H9 (cell line): ENCODE data around the gene TEX35. TPM values are rescaled to one million over a fixed set of nuclear protein-coding genes. Genes with fewer than 3 reads are reported as not detected.

Experiments used
- DNase-seq: peaks from one replicate; pipeline ENCODE4 v3.0.0-alpha.2; 2017
- H2AFZ ChIP-seq: one replicate; pipeline ENCODE4 v1.6.1; 2013; ENCODE audit warnings: mild to moderate bottlenecking, low read length, control low read depth, moderate library complexity
- H2AK5ac ChIP-seq: 2 replicates; pipeline ENCODE4 v1.6.1; 2013; ENCODE audit warnings: low read length, control low read depth, mixed read lengths; ENCODE audit not compliant: insufficient read length
- H2BK120ac ChIP-seq: one replicate; pipeline ENCODE4 v1.6.1; 2013; ENCODE audit warnings: low read depth, mild to moderate bottlenecking, low read length, control low read depth, inconsistent platforms; ENCODE audit not compliant: poor library complexity, severe bottlenecking
- H2BK12ac ChIP-seq: 2 replicates; pipeline ENCODE4 v1.6.1; 2013; ENCODE audit warnings: low read length, control low read depth, mixed read lengths, low read depth; ENCODE audit not compliant: insufficient read length
- H2BK15ac ChIP-seq: 2 replicates; pipeline ENCODE4 v1.6.1; 2013; ENCODE audit warnings: low read depth, low read length, control low read depth
- H2BK20ac ChIP-seq: one replicate; pipeline ENCODE4 v1.6.1; 2013; ENCODE audit warnings: low read depth, mild to moderate bottlenecking, low read length, control low read depth, inconsistent platforms; ENCODE audit not compliant: poor library complexity, severe bottlenecking
- H2BK5ac ChIP-seq: 2 replicates; pipeline ENCODE4 v1.6.1; 2013; ENCODE audit warnings: low read length, control low read depth, mixed read lengths; ENCODE audit not compliant: insufficient read length
- H3K14ac ChIP-seq: 2 replicates; pipeline ENCODE4 v1.6.1; 2013; ENCODE audit warnings: low read length, control low read depth; ENCODE audit not compliant: insufficient read depth
- H3K18ac ChIP-seq: 2 replicates; pipeline ENCODE4 v1.6.1; 2013; ENCODE audit warnings: low read depth, mild to moderate bottlenecking, mixed read lengths, low read length, control low read depth; ENCODE audit not compliant: insufficient read length
- H3K23ac ChIP-seq: 2 replicates; pipeline ENCODE4 v1.6.1; 2013; ENCODE audit warnings: low read length, control low read depth, mixed read lengths, low read depth; ENCODE audit not compliant: insufficient read length
- H3K23me2 ChIP-seq: 2 replicates; pipeline ENCODE4 v1.6.1; 2013; ENCODE audit warnings: low read depth, mild to moderate bottlenecking, mixed read lengths, low read length, control low read depth; ENCODE audit not compliant: insufficient read length, poor library complexity, severe bottlenecking
- H3K27ac ChIP-seq: 2 replicates; pipeline ENCODE4 v1.5.1; 2013; ENCODE audit warnings: low read length, control low read depth, mixed read lengths, low read depth; ENCODE audit not compliant: insufficient read length
- H3K27me3 ChIP-seq: 2 replicates; pipeline ENCODE4 v1.6.1; 2013; ENCODE audit warnings: low read length, control low read depth, inconsistent platforms; ENCODE audit not compliant: insufficient read depth
- H3K4ac ChIP-seq: 2 replicates; pipeline ENCODE4 v1.6.1; 2013; ENCODE audit warnings: low read depth, mild to moderate bottlenecking, control low read depth, inconsistent platforms, low read length, moderate library complexity
- H3K4me1 ChIP-seq: 2 replicates; pipeline ENCODE4 v1.6.1; 2013; ENCODE audit warnings: low read length, control low read depth, inconsistent platforms; ENCODE audit not compliant: insufficient read depth
- H3K4me2 ChIP-seq: 2 replicates; pipeline ENCODE4 v1.6.1; 2013; ENCODE audit warnings: low read length, control low read depth, mixed read lengths; ENCODE audit not compliant: insufficient read length, insufficient read depth
- H3K56ac ChIP-seq: 2 replicates; pipeline ENCODE4 v1.6.1; 2013; ENCODE audit warnings: low read depth, mild to moderate bottlenecking, mixed read lengths, low read length, control low read depth; ENCODE audit not compliant: insufficient read length
- H3K79me1 ChIP-seq: 2 replicates; pipeline ENCODE4 v1.6.1; 2013; ENCODE audit warnings: low read depth, mild to moderate bottlenecking, moderate library complexity, low read length, control low read depth, inconsistent platforms; ENCODE audit not compliant: insufficient read depth, poor library complexity, severe bottlenecking
- H3K79me2 ChIP-seq: 2 replicates; pipeline ENCODE4 v1.6.1; 2013; ENCODE audit warnings: low read length, control low read depth, inconsistent platforms; ENCODE audit not compliant: insufficient read depth
- H3K9ac ChIP-seq: 2 replicates; pipeline ENCODE4 v1.6.1; 2013; ENCODE audit warnings: low read length, control low read depth, mixed read lengths; ENCODE audit not compliant: insufficient read length; ENCODE audit errors: extremely low read depth
- H3K9me3 ChIP-seq: one replicate; pipeline ENCODE4 v1.6.1; 2013; ENCODE audit warnings: low read depth, low read length, inconsistent platforms; ENCODE audit not compliant: control insufficient read depth
- H3T11ph ChIP-seq: one replicate; pipeline ENCODE4 v1.6.1; 2013; ENCODE audit warnings: mild to moderate bottlenecking, low read length, control low read depth, inconsistent platforms
- H4K20me1 ChIP-seq: one replicate; pipeline ENCODE4 v1.6.1; 2013; ENCODE audit not compliant: control insufficient read depth, insufficient read length, insufficient read depth
- H4K5ac ChIP-seq: 2 replicates; pipeline ENCODE4 v1.6.1; 2013; ENCODE audit warnings: low read depth, mild to moderate bottlenecking, mixed read lengths, low read length, control low read depth; ENCODE audit not compliant: insufficient read length
- H4K8ac ChIP-seq: replicated peaks from 2 replicates; pipeline ENCODE4 v1.6.1; 2013; ENCODE audit warnings: low read length, control low read depth, mixed read lengths, low read depth; ENCODE audit not compliant: insufficient read length
- H4K91ac ChIP-seq: 2 replicates; pipeline ENCODE4 v1.6.1; 2013; ENCODE audit warnings: low read depth, mild to moderate bottlenecking, moderate library complexity, mixed read lengths, low read length, control low read depth; ENCODE audit not compliant: insufficient read length
- H3K27ac Mint-ChIP-seq, 3 experiments: 2 replicates in 2 of 3; 3 replicates in 1 of 3; pipeline ENCODE4 v1.8.0; 2020 to 2021; ENCODE audit warnings: mixed read lengths in 3 of 3, mild to moderate bottlenecking in 1 of 3, moderate library complexity in 1 of 3
- H3K27me3 Mint-ChIP-seq: 2 replicates; pipeline ENCODE4 v1.8.0; 2021; ENCODE audit warnings: low read depth, mild to moderate bottlenecking, moderate library complexity, mixed read lengths
- H3K36me3 Mint-ChIP-seq, 3 experiments: 2 replicates in 2 of 3; 3 replicates in 1 of 3; pipeline ENCODE4 v1.8.0; 2020 to 2021; ENCODE audit warnings: low read depth in 3 of 3, mixed read lengths in 3 of 3; ENCODE audit not compliant: insufficient read depth in 1 of 3
- H3K4me1 Mint-ChIP-seq, 2 experiments: 2 replicates each; pipeline ENCODE4 v1.8.0; 2020; ENCODE audit warnings: mixed read lengths in 2 of 2
- H3K4me3 Mint-ChIP-seq, 2 experiments: 2 replicates in 1 of 2; 3 replicates in 1 of 2; pipeline ENCODE4 v1.8.0; 2020 to 2021; ENCODE audit warnings: mild to moderate bottlenecking in 2 of 2, mixed read lengths in 2 of 2, moderate library complexity in 1 of 2
- H3K9me3 Mint-ChIP-seq, 2 experiments: 2 replicates in 1 of 2; 3 replicates in 1 of 2; pipeline ENCODE4 v1.8.0; 2020; ENCODE audit warnings: mild to moderate bottlenecking in 2 of 2, mixed read lengths in 2 of 2, moderate library complexity in 1 of 2
- whole genome bisulfite sequencing: extraction: QIAGEN DNeasy Blood & Tissue Kit; methylation state at CpG from one replicate; pipeline ENCODE4 v1.1.7; 2013; ENCODE audit warnings: missing lambda C conversion rate, low lambda C conversion rate, mixed read lengths; ENCODE audit not compliant: insufficient read length; ENCODE audit errors: extremely low coverage; 5-methylcytosine and 5-hydroxymethylcytosine counted together
- total RNA-seq: library from RNA; stranded (reverse); gene quantifications from 2 replicates; pipeline ENCODE4 v1.2.1, GENCODE V29; 2021
- TF ChIP-seq, protein P1 (sequence below): fragments of 200-600 bp; sonication (generic); conservative IDR thresholded peaks from 3 replicates; pipeline ENCODE4 v1.8.0; 2021; ENCODE audit warnings: antibody characterized with exemption, mild to moderate bottlenecking

The TEX35 gene
- total RNA-seq, 1 experiment from 2014 or later: not detected

DNA sequence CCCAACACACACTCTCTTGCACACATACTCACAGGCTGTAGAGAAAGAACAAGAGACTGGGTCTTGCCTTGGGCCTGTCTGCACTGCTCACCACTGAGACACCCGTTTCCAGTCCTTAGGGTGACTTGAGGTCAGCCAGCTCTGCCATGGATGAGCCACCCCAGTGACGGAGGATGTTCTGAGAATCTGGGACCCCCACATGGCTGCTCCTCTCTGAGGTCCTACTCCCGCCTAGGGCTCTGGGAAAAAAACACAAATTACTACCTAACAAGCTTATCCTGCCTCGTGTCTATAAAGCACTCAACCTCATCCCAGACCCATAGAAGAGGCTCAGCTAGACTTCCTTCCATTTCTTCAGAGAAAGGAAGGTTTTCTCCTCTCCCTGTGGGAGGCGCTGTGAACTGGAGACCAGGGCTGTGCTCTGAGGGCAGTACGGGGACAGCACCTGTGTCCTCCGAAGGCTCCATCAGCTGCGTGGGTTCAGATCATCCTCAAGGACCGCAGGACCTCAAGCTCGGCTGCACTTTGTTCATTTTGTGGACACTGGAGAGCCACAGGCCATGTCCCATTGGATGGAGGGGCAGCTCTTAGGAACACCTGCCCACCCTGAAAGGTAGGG, 11.9 kb upstream of the TEX35 start:
- Histone ChIP-seq H3K27me3 (no peaks in the 10 kb centered on the region), H3K23me2 (no peaks in the 10 kb centered on the region), H4K20me1 (no peaks in the 10 kb centered on the region), H3K56ac (no peak overlapping the region), H4K91ac (no peak overlapping the region), H4K5ac (no peak overlapping the region), H4K8ac (no peak overlapping the region), H3K4ac (no peak overlapping the region), H3K14ac (no peak overlapping the region), H3K23ac (no peak overlapping the region), H3K79me2 (no peaks in the 10 kb centered on the region), H2BK5ac (no peak overlapping the region), H3K18ac (no peak overlapping the region), H3K79me1 (no peaks in the 10 kb centered on the region), H3T11ph (no peak overlapping the region), H2BK120ac (no peak overlapping the region), H3K9ac (no peak overlapping the region), H2BK15ac (no peak overlapping the region), H2BK12ac (no peak overlapping the region), H3K4me2 (no peak overlapping the region), H2AFZ (no peak overlapping the region), H3K4me1 (no peaks in the 10 kb centered on the region), H3K27ac (no peak overlapping the region), H3K9me3 (no peaks in the 10 kb centered on the region), H2BK20ac (no peak overlapping the region), H2AK5ac (no peak overlapping the region)
- peak; percentile 65 for DNase-seq
- peaks cover 6 to 13% of the 10 kb centered on the region in 2 experiments for H3K4me1 Mint-ChIP-seq
- H3K27ac Mint-ChIP-seq: no peak overlapping the region
- no CpG with 5 or more reads among the region's 10 CpGs for WGBS
- no peaks in the 10 kb centered on the region for H3K9me3 Mint-ChIP-seq
- H3K36me3 Mint-ChIP-seq: no peaks in the 10 kb centered on the region
- TF ChIP-seq, protein P1, sequence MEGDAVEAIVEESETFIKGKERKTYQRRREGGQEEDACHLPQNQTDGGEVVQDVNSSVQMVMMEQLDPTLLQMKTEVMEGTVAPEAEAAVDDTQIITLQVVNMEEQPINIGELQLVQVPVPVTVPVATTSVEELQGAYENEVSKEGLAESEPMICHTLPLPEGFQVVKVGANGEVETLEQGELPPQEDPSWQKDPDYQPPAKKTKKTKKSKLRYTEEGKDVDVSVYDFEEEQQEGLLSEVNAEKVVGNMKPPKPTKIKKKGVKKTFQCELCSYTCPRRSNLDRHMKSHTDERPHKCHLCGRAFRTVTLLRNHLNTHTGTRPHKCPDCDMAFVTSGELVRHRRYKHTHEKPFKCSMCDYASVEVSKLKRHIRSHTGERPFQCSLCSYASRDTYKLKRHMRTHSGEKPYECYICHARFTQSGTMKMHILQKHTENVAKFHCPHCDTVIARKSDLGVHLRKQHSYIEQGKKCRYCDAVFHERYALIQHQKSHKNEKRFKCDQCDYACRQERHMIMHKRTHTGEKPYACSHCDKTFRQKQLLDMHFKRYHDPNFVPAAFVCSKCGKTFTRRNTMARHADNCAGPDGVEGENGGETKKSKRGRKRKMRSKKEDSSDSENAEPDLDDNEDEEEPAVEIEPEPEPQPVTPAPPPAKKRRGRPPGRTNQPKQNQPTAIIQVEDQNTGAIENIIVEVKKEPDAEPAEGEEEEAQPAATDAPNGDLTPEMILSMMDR: no peak; the same call in 2 of the 3 replicates
- H3K27me3 Mint-ChIP-seq: peaks cover 3% of the 10 kb centered on the region; the same call in 1 of the 2 replicates
- H3K4me3 Mint-ChIP-seq: no peak overlapping the region
